GM23248 (cell line): Measurements from ENCODE around the gene AQP12A.

Experiments used
- EZH2 ChIP-seq: fragments of 200-600 bp; sonication (generic); IDR thresholded peaks from 2 replicates; pipeline ENCODE4 v1.6.1; 2018; ENCODE audit warnings: antibody characterized with exemption, mild to moderate bottlenecking; ENCODE audit not compliant: insufficient read depth, poor library complexity, severe bottlenecking
- EZH2phosphoT487 ChIP-seq: fragments of 200-600 bp; sonication (generic); IDR thresholded peaks from 2 replicates; pipeline ENCODE4 v1.6.1; 2018; ENCODE audit warnings: antibody characterized with exemption, moderate library complexity, mild to moderate bottlenecking, low read depth; ENCODE audit not compliant: insufficient read depth

DNA sequence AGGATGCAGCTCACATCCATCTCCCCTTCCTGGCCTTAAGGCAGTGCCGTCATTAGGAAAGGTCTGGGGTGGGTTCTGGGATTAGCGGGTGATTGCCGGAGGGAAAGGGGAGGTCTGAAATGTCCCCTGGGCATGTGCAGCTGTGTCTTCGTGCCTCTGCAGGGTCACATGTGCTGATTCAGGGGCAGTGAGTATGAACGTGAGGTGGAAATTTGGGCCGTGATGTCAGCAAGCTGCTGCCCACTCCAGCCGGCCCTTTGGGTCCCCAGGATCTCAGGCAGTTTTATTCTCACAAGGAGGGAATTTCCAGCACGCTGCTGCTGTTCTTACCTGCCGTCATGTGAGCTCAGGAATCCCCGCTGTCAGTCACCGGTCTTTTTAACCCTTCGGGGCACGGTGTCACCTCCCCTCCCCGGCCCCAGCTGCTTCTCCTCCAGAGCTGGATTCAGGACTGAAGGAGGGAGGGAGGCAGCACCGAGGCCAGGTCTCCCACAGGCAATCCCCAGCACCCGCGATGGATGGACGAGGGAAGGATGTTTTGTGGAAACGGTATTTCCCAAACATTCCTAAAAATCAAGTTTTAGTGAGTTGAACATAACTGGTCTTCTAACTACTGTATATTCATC lies 42.9 kb upstream of the AQP12A start:
- TF ChIP-seq EZH2 (no peak), EZH2phosphoT487 (no peak)
